ENCODE data around the gene MORC2. TPM values are rescaled to one million over a fixed set of nuclear protein-coding genes. Genes with fewer than 3 reads are reported as not detected.

The MORC2 gene
- total RNA-seq (2014; rRNA removed; shearing (Covaris generic)) (22.9 and 26.0 TPM in 2 replicates), total RNA-seq (2022) (35.6 and 37.4 TPM in 2 replicates), Bru-seq, nascent RNA (percentile 76 among the genes with signal in this experiment), BruChase-seq, experiment 1, labeled RNA remaining after a 6-hour chase (percentile 80 among the genes with signal in this experiment), BruChase-seq, experiment 2, labeled RNA remaining after a 2-hour chase (percentile 83 among the genes with signal in this experiment)
- long read RNA-seq, full-length matches to known transcripts: 33 of 70 reads
- long read RNA-seq, partial matches to known transcripts: 6 of 70 reads
- long read RNA-seq, other reads (novel, unspliced or antisense): 31 of 70 reads

DNA sequence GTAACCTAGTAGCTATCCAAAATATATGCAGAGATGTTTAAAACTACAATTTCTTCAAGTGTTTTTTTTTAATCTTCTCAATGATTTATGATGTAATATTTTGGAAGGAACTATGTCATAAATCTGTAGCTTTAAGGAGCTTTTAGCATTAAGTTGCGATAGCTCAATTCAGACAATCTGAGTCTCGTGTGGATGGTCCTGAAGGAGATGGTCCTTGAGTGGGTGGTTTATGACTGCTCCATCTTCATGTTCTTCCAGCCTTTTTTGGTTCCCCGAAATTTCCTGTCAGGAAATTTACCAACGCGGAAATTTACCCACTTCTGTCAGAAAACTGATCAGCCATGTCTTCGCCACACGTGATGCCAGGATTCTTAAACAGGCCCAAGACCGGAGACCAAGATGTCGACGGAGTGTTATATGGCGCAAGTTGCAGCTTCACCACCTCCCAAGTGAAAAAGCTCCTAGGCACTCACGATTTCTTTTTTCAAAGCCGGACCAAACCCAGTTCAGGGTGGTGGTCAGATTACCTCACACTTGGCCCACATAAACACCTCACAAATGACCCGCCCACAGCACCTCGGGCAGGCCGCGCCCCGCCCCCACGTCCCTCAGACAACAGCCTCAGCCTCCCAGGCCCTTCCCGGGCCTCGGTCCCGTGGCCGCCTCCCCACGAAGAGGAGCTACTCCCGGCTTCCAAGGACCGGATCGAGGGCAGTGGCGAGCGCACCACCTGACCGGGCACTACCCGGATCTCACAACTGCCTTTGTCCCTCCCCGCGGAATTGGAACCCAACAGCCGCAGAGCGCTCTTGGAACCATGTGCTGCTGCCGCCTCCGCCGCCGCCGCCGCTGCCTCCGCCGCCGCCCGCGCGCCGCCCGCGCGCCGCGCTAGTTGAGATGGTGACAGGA, at the start of gene MORC2:
TSS of gene MORC2 (minus strand) at position 760 of the 909 bp plus-strand sequence. CDS start 885 bp downstream, outside the sequence.
- H3K9me3 ChIP-seq (ENCODE audit: low read length): no peaks in the 10 kb centered on the region
- peaks cover 50% of the 10 kb centered on the region for H3K36me3 ChIP-seq (ENCODE audit: insufficient read depth, low read length)
- no peaks in the 10 kb centered on the region for H3K9me2 ChIP-seq (ENCODE audit: insufficient read depth, low read length)
- CTCF ChIA-PET (ENCODE audit: unreplicated experiment): no interaction called here
- peak within 1 kb of the TSS; percentile 86 for H3K4me2 ChIP-seq (ENCODE audit: low read length)
- H3K79me2 ChIP-seq (ENCODE audit: insufficient read depth, low read depth, low read length): peaks cover 88% of the 10 kb centered on the region
- BruUV-seq (replicated peaks): no TSS peak
- H3K4me1 ChIP-seq (ENCODE audit: insufficient read depth, low read length, poor library complexity, severe bottlenecking): peaks cover 60% of the 10 kb centered on the region
- peak within 1 kb of the TSS; percentile 81 for H3K4me3 ChIP-seq (ENCODE audit: low read depth, low read length, poor library complexity, severe bottlenecking)
- H2AFZ ChIP-seq (ENCODE audit: low read length): peak within 1 kb of the TSS; percentile 57
- peak within 1 kb of the TSS; percentile 88 for H3K27ac ChIP-seq (ENCODE audit: low read depth, low read length, poor library complexity, severe bottlenecking)
- DNase-seq (ENCODE audit: low spot score): no peak
- H4K20me1 ChIP-seq (ENCODE audit: insufficient read depth, low read length): peaks cover 43% of the 10 kb centered on the region
- TF ChIP-seq, protein P1, sequence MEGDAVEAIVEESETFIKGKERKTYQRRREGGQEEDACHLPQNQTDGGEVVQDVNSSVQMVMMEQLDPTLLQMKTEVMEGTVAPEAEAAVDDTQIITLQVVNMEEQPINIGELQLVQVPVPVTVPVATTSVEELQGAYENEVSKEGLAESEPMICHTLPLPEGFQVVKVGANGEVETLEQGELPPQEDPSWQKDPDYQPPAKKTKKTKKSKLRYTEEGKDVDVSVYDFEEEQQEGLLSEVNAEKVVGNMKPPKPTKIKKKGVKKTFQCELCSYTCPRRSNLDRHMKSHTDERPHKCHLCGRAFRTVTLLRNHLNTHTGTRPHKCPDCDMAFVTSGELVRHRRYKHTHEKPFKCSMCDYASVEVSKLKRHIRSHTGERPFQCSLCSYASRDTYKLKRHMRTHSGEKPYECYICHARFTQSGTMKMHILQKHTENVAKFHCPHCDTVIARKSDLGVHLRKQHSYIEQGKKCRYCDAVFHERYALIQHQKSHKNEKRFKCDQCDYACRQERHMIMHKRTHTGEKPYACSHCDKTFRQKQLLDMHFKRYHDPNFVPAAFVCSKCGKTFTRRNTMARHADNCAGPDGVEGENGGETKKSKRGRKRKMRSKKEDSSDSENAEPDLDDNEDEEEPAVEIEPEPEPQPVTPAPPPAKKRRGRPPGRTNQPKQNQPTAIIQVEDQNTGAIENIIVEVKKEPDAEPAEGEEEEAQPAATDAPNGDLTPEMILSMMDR (conservative IDR thresholded peaks at IDR 0.05; ENCODE audit: low read length): no peak
- no peak for TF ChIP-seq EZH2phosphoT487 (IDR thresholded peaks at IDR 0.05; ENCODE audit: borderline replicate concordance, low read depth, low read length)
- POLR2A ChIA-PET: interaction anchor here (0.8 to 2.0 kb wide), 7 partner anchors 8 to 322 kb away, joined by 3 to 7 read pairs (median 4); no protein-coding TSS in a partner anchor
- intact Hi-C loops (cut with micrococcal nuclease; ENCODE audit: unreplicated experiment): no loop called here

DNA sequence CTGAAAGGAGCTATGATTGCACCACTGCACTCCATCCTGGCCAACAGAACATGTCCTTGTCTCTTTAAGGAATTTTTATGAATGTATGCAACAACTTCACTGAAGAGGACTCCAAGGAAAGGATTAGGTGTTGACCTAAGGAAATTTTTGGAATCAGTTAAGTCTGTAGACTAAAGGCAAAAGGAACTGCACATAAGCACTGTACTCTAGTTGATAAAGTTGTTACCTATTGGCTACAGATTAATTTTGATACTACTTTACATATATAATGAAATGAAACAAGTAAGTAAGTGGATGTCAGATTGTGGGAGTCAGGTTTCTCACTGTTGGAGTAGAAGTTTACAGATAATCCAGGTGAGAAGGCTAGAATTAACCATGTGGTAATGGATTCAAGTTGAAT, 37.0 kb upstream of the MORC2 start:
- Histone ChIP-seq H3K79me2 (ENCODE audit: insufficient read depth, low read depth, low read length) (no peaks in the 10 kb centered on the region), H3K27ac (ENCODE audit: low read depth, low read length, poor library complexity, severe bottlenecking) (no peak overlapping the region), H3K4me3 (ENCODE audit: low read depth, low read length, poor library complexity, severe bottlenecking) (no peak overlapping the region), H3K4me1 (ENCODE audit: insufficient read depth, low read length, poor library complexity, severe bottlenecking) (no peaks in the 10 kb centered on the region), H3K9me2 (ENCODE audit: insufficient read depth, low read length) (no peaks in the 10 kb centered on the region), H3K36me3 (ENCODE audit: insufficient read depth, low read length) (no peaks in the 10 kb centered on the region), H3K4me2 (ENCODE audit: low read length) (no peak overlapping the region), H2AFZ (ENCODE audit: low read length) (no peak overlapping the region), H4K20me1 (ENCODE audit: insufficient read depth, low read length) (no peaks in the 10 kb centered on the region), H3K9me3 (ENCODE audit: low read length) (no peaks in the 10 kb centered on the region)
- ChIA-PET POLR2A (no interaction called here), CTCF (ENCODE audit: unreplicated experiment) (no interaction called here)
- intact Hi-C loops (cut with micrococcal nuclease; ENCODE audit: unreplicated experiment): no loop called here
- DNase-seq (ENCODE audit: low spot score): no peak
- no TSS peak for BruUV-seq (replicated peaks)
- TF ChIP-seq EZH2phosphoT487 (IDR thresholded peaks at IDR 0.05; ENCODE audit: borderline replicate concordance, low read depth, low read length): no peak
- TF ChIP-seq, protein P1 (conservative IDR thresholded peaks at IDR 0.05; ENCODE audit: low read length): no peak
